ENCODE data around the gene CAMK2B. TPM values are rescaled to one million over a fixed set of nuclear protein-coding genes. Genes with fewer than 3 reads are reported as not detected.

Gene CAMK2B
- total RNA-seq, 1 donor from 2014 or later, result 3.2 TPM

DNA sequence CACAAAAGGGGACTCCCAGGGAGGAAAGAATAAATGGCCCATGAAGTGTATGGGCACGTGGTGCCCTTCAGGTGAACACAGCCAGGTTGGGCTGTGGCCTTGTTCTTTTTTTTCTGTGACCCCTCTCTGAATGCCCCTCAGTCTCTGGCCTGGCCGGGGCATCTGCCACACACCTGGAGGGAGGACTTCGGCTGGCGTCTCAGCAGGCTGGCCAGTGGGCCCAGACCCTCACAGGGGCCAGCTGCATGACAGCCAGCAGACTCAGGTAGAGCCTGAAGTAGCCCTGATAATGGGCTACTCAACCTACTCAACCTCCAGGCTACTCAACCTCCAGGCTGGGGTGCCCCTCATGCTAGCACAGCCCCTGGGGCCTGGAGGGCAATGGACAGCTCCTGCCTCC, 9.8 kb upstream of the CAMK2B start:
- no peaks in the 10 kb centered on the region for H3K27me3 ChIP-seq
- DNase-seq (ENCODE audit: low spot score in 2 of 2), result no peak
- H3K4me3 ChIP-seq, result no peak overlapping the region
- H3K9me3 ChIP-seq, result peaks cover 0 to 10% of the 10 kb centered on the region in 2 donors
- intact Hi-C loops (cut with DNase I), result no loop called here
- H3K4me1 ChIP-seq, result peaks cover 0 to 8% of the 10 kb centered on the region in 2 donors
- no peak overlapping the region for H3K27ac ChIP-seq
- H3K36me3 ChIP-seq, result no peaks in the 10 kb centered on the region
- TF ChIP-seq, protein P1, sequence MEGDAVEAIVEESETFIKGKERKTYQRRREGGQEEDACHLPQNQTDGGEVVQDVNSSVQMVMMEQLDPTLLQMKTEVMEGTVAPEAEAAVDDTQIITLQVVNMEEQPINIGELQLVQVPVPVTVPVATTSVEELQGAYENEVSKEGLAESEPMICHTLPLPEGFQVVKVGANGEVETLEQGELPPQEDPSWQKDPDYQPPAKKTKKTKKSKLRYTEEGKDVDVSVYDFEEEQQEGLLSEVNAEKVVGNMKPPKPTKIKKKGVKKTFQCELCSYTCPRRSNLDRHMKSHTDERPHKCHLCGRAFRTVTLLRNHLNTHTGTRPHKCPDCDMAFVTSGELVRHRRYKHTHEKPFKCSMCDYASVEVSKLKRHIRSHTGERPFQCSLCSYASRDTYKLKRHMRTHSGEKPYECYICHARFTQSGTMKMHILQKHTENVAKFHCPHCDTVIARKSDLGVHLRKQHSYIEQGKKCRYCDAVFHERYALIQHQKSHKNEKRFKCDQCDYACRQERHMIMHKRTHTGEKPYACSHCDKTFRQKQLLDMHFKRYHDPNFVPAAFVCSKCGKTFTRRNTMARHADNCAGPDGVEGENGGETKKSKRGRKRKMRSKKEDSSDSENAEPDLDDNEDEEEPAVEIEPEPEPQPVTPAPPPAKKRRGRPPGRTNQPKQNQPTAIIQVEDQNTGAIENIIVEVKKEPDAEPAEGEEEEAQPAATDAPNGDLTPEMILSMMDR (IDR thresholded peaks at IDR 0.05), result no peak

DNA sequence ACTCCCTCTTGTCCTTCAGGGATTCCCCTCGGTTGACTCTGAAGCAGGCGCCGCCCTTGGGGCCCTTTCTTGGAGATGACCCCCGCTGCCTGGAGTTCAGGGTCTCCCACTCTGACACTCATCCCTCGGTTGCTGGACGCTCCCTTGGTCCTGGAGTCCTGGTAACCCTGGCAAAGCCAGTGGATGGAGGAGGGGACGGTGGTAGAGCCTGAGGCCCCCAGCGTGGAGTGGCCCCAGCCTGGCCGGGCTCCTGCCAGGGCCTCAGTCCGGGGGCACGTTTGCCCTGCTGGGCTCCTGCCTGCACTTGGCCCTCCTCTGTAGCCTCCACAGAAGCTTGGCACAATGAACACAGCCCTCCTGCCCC, 9.3 kb upstream of the CAMK2B start:
- TF ChIP-seq, protein P1 (IDR thresholded peaks at IDR 0.05), result no peak
- no peaks in the 10 kb centered on the region for H3K27me3 ChIP-seq
- intact Hi-C loops (cut with DNase I), result no loop called here

DNA sequence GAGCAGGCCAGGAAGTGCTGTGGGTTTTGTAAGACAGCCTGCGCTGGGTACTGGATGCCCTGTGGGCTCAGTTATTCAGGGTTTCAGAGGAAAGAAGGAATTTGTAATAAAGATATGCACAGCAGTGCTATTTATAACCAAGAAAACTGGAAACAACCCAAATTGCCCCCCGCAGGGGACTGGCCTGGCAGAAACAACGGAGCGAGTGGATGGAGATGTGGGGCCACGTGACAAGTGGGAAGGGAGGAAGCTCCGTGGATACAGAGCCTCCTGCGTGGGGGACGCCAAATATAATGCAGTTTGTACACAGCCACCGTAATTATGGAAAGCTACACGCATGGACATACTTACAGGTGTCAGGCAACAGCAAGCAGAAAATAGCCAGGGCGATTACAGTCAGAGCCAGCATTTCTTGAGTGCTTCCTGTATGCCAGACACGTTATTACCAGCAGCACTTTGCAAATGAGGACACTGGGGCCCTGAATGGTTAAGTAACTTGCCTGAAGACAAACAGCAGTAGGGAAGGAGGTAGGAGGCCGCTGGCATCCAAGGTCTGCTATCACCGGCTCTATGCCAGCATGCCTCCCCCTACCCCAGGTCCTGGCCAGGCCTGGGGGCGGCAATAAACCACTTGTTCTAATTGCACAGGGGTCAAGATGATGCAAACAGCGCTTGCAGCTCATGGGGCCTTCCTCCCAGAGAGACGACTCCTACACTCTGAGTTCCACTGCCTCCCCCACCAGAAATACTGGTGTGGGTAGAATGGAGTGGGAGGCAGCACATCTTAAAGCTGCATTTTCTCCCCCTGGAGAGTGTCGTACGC, 8.7 kb upstream of the CAMK2B start:
- TF ChIP-seq, protein P1 (IDR thresholded peaks at IDR 0.05), result no peak
- no peak overlapping the region for H3K4me3 ChIP-seq
- H3K9me3 ChIP-seq, result peaks cover 0 to 10% of the 10 kb centered on the region in 2 donors
- H3K27ac ChIP-seq, result no peak overlapping the region
- H3K36me3 ChIP-seq, result no peaks in the 10 kb centered on the region
- no peaks in the 10 kb centered on the region for H3K27me3 ChIP-seq
- intact Hi-C loops (cut with DNase I), result no loop called here
- no peak for DNase-seq (ENCODE audit: low spot score in 2 of 2)
- peaks cover 0 to 8% of the 10 kb centered on the region in 2 donors for H3K4me1 ChIP-seq

More for the DNA sequence above, 9.3 kb upstream of the CAMK2B start:
- Histone ChIP-seq H3K4me3 (no peak overlapping the region), H3K36me3 (no peaks in the 10 kb centered on the region), H3K4me1 (peaks cover 0 to 8% of the 10 kb centered on the region in 2 donors), H3K9me3 (peaks cover 0 to 10% of the 10 kb centered on the region in 2 donors), H3K27ac (no peak overlapping the region)
- DNase-seq (ENCODE audit: low spot score in 2 of 2), result no peak

DNA sequence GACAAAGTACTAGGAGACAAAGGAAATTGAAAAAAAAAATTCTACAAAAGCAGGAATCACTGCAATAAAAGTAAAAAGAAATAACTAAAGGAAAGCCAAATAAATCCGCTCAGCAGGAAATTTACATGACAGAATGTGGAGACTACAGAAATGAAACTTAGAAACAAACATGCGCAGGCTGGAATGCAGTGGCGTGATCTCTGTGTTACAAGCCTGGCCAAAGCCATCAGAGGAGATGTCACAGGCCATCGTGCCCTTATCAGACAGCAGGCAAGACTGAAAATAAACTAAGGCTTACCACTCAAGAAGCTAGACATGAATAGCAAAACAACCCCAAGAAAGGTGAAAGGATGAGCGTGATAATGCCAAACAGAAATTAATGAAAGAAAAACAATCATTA, 6.3 kb upstream of the CAMK2B start:
- H3K27me3 ChIP-seq, result no peaks in the 10 kb centered on the region
- intact Hi-C loops (cut with DNase I), result no loop called here
- TF ChIP-seq, protein P1 (IDR thresholded peaks at IDR 0.05), result no peak
- H3K27ac ChIP-seq, result no peak overlapping the region
- DNase-seq (ENCODE audit: low spot score in 2 of 2), result no peak
- peaks cover 0 to 3% of the 10 kb centered on the region in 2 donors for H3K9me3 ChIP-seq
- H3K4me3 ChIP-seq, result no peak overlapping the region
- H3K4me1 ChIP-seq, result peaks cover 0 to 8% of the 10 kb centered on the region in 2 donors
- H3K36me3 ChIP-seq, result no peaks in the 10 kb centered on the region

DNA sequence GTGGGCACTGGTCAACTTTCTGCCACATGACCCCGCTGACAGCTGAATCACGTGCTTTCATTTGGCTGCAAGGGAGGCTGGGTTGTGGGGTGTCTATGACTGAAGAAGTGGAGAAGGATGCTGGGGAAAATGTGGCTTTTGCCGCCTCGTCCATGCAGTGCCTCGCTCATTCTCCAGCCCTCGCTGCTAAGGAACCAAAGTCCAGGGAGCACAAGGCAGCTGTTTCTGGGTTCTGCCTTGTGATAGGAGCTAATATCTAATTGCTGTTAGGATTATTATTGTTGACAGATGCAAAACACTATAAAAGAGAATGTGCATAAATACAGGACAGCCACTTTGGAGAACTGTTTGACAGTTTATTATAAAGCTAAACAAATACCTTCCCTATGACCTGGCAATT, 4.9 kb upstream of the CAMK2B start:
- intact Hi-C loops (cut with DNase I), result no loop called here
- no peak for DNase-seq (ENCODE audit: low spot score in 2 of 2)

More for the DNA sequence above, 4.9 kb upstream of the CAMK2B start:
- Histone ChIP-seq H3K4me3 (no peak overlapping the region), H3K36me3 (no peaks in the 10 kb centered on the region), H3K9me3 (no peaks in the 10 kb centered on the region), H3K27ac (no peak overlapping the region), H3K4me1 (peaks cover 0 to 12% of the 10 kb centered on the region in 2 donors), H3K27me3 (no peaks in the 10 kb centered on the region)
- TF ChIP-seq, protein P1 (IDR thresholded peaks at IDR 0.05), result no peak
